Breast epithelium (tissue), 4 donors: Measurements from ENCODE around the gene FIS1. TPM values are rescaled to one million over a fixed set of nuclear protein-coding genes. Genes with fewer than 3 reads are reported as not detected.
A peak's percentile ranks its signal among the peaks of the same experiment; 100 is the strongest.
"Not testable (repeated sequence)": the region's sequence is repeated elsewhere in the genome, so short reads cannot be mapped to it uniquely, and the experiment has no call there.

Experiments used
- DNase-seq, 2 donors: peaks; one replicate each; pipeline ENCODE4 v3.0.0-alpha.2; 2019; ENCODE audit warnings: low spot score in 2 of 2
- H3K27ac ChIP-seq, 2 donors: fragments of 200-600 bp; sonication (generic) in 1 of 2; one replicate each; pipeline ENCODE4 v1.5.1; 2016 to 2019; ENCODE audit warnings: mild to moderate bottlenecking in 1 of 2
- H3K27me3 ChIP-seq, 2 donors: fragments of 200-600 bp; sonication (generic) in 1 of 2; one replicate each; pipeline versions ENCODE4 v1.5.1 to v1.6.0; 2017 to 2019; ENCODE audit warnings: control low read depth in 1 of 2, mild to moderate bottlenecking in 1 of 2
- H3K36me3 ChIP-seq: fragments of 200-600 bp; one replicate; pipeline ENCODE4 v1.5.1; 2019
- H3K4me1 ChIP-seq, 2 donors: fragments of 200-600 bp; sonication (generic); one replicate each; pipeline ENCODE4 v1.5.1; 2016 to 2019; ENCODE audit warnings: control low read depth in 1 of 2
- H3K4me3 ChIP-seq, 3 donors: fragments of 200-600 bp; sonication (generic); 1 replicate in 2 of 3; 2 replicates in 1 of 3; pipeline ENCODE4 v1.5.1; 2016 to 2019; ENCODE audit warnings: mild to moderate bottlenecking in 3 of 3, moderate library complexity in 2 of 3
- H3K9me3 ChIP-seq, 2 donors: fragments of 200-600 bp; sonication (generic) in 1 of 2; one replicate each; pipeline ENCODE4 v1.5.1; 2016 to 2019; ENCODE audit warnings: control low read depth in 1 of 2
- POLR2A ChIP-seq: fragments of 450-650 bp; IDR thresholded peaks from one replicate; pipeline ENCODE4 v1.6.1; 2016; ENCODE audit warnings: antibody characterized with exemption, mild to moderate bottlenecking, moderate library complexity
- POLR2AphosphoS5 ChIP-seq, 3 donors: sonication (generic); formaldehyde crosslinking; IDR thresholded peaks; one replicate each; pipeline ENCODE4 v1.6.1; 2017; ENCODE audit warnings: antibody characterized with exemption in 3 of 3
- intact Hi-C: fragments of 100-400 bp; cut with DNase I; formaldehyde crosslinking; loops from one replicate; pipeline ENCODE4 v1.15.1; 2023; ENCODE audit warnings: low total_unique reads
- total RNA-seq, 3 donors: library from RNA; depleted of rRNA; stranded (reverse); fragments of >200 nt; gene quantifications; one replicate each; pipeline ENCODE4 v1.1.0, GENCODE V29; 2016
- TF ChIP-seq, protein P1 (sequence below), 3 donors: fragments of 450-650 bp; IDR thresholded peaks; one replicate each; pipeline ENCODE4 v1.5.1; 2016 to 2017; ENCODE audit warnings: antibody characterized with exemption in 3 of 3, mild to moderate bottlenecking in 3 of 3, moderate library complexity in 3 of 3

Gene FIS1
- total RNA-seq, 3 donors from 2014 or later: 252 to 432 (median 278) TPM

DNA sequence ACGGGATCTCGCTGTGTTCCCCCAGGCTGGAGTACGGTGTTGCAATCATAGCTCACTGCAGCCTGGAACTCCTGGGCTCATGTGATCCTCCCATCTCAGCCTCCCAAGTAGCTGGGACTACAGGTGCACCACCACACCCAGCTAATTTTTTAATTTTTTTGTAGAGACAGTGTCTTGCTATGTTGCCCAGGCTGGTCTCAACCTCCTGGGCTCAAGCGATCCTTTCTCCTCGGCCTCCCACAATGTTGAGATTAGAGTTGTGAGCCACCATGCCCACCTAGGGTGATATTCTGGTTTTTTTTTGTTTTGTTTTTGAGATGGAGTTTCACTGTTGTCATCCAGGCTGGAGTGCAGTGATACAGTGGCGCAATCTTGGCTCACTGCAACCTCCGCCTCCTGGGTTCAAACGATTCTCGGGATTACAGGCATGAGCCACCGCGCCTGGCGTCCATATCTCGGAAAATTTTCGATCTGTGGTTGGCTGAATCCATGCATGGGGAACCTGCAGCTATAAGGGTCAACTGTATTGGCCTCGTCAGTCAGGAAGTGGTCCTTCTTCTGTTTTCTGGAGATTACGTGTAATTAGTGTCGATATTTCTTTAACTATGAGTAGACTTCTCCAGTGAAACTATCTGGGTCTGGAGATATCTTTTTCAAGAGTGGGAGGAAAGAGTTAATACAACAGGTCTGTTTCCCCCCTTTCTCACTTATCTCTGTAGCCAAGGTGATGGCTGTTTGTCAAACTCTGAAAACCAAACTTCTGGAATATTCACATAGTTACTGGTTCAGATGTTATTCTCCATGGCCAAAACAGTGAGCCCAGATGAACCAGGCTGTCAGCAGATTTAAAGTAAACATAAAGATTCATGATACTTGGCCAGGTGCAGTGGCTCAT lies 21.0 kb upstream of the FIS1 start:
- Histone ChIP-seq H3K27ac (no peak overlapping the region), H3K27me3 (no peaks in the 10 kb centered on the region), H3K4me1 (no peaks in the 10 kb centered on the region), H3K36me3 (no peaks in the 10 kb centered on the region), H3K4me3 (no peak overlapping the region), H3K9me3 (no peaks in the 10 kb centered on the region)
- intact Hi-C loops: no loop called here
- DNase-seq: no peak
- no peak for TF ChIP-seq POLR2AphosphoS5 (IDR thresholded peaks at IDR 0.05)
- no peak for TF ChIP-seq POLR2A
- TF ChIP-seq, protein P1, sequence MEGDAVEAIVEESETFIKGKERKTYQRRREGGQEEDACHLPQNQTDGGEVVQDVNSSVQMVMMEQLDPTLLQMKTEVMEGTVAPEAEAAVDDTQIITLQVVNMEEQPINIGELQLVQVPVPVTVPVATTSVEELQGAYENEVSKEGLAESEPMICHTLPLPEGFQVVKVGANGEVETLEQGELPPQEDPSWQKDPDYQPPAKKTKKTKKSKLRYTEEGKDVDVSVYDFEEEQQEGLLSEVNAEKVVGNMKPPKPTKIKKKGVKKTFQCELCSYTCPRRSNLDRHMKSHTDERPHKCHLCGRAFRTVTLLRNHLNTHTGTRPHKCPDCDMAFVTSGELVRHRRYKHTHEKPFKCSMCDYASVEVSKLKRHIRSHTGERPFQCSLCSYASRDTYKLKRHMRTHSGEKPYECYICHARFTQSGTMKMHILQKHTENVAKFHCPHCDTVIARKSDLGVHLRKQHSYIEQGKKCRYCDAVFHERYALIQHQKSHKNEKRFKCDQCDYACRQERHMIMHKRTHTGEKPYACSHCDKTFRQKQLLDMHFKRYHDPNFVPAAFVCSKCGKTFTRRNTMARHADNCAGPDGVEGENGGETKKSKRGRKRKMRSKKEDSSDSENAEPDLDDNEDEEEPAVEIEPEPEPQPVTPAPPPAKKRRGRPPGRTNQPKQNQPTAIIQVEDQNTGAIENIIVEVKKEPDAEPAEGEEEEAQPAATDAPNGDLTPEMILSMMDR (IDR thresholded peaks at IDR 0.05): no peak

DNA sequence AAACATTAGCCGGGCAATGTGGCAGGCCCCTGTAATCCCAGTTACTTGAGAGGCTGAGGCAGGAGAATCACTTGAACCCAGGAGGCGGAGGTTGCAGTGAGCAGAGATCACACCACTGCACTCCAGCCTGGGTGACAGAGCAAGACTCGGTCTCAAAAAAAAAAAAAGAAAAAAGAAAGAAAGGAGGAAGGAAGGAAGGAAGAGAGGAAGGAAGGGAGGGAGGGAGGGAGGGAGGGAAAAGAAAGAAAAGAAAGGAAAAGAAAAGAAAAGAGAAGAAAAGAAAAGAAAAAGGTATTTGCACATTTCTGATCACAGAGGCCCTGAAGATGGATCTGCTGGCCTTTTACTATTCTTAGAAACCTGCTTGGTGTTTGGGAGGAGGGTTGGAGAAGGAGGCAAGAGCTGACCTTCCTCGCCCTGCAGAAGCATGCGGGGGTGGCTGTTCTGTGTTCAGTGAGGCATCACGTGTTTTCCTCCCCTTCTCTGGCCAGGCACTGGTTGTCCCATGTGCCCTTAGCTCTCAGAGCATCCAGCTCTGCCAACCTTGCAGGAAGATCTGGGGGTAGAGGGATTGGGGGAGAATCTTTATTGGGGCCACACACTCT lies 19.3 kb upstream of the FIS1 start:
- DNase-seq, intact Hi-C loops, H3K4me3 ChIP-seq, H3K9me3 ChIP-seq, H3K36me3 ChIP-seq, H3K27ac ChIP-seq, H3K27me3 ChIP-seq, H3K4me1 ChIP-seq: not testable (repeated sequence)

DNA sequence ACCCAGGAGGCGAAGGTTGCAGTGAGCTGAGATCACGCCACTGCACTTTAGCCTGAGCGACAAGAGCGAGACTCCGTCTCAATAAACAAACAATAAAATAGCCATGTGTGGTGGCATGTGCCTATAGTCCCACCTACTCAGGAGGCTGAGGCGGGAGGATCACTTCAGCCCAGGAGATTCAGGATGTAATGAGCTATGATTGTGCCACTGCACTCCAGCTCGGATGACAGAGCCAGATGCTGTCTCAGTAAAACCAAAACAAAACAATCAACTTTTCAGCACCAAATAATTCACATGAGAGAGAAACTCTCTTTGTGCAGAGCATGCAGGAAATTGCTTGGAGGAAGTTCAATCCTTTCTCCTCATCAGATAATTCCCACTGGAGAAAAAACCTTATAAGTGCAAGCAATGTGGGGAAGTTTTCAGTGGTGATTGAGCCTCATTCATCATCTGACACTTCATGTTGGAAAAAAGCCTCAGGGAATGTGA lies 13.4 kb upstream of the FIS1 start:
- Histone ChIP-seq H3K4me3 (no peak overlapping the region), H3K4me1 (no peaks in the 10 kb centered on the region), H3K27me3 (no peaks in the 10 kb centered on the region), H3K36me3 (no peaks in the 10 kb centered on the region), H3K9me3 (no peaks in the 10 kb centered on the region), H3K27ac (no peak overlapping the region)
- TF ChIP-seq POLR2AphosphoS5 (IDR thresholded peaks at IDR 0.05): no peak
- TF ChIP-seq, protein P1 (IDR thresholded peaks at IDR 0.05): no peak
- TF ChIP-seq POLR2A: no peak
- no peak for DNase-seq
- intact Hi-C loops: loop anchor here (10.0 kb wide), 1 partner anchor 53 kb away; the partner anchor contains the start of gene MOGAT3

DNA sequence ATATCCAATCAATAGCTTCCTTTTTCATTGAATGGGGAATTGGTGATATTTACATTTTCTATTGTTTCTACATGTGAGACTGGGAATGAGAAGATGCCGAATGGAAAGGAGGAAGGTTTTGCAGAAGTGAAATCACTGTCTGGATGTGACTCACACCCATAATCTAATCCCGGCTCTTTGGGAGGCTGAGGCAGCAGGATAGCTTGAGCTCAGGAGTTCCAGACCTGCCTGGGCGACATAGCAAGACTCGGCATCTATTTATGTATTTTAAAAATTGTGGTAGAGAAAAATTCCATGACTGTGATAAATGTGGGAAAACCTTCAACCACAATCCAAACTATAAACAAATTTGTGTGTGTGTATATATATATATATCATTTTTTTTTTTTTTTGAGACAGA lies 10.9 kb upstream of the FIS1 start:
- no peak for TF ChIP-seq POLR2AphosphoS5 (IDR thresholded peaks at IDR 0.05)
- TF ChIP-seq, protein P1 (IDR thresholded peaks at IDR 0.05): no peak
- no peak for TF ChIP-seq POLR2A
- H3K4me3 ChIP-seq: no peak overlapping the region
- peaks cover 0 to 4% of the 10 kb centered on the region in 2 donors for H3K4me1 ChIP-seq
- H3K27ac ChIP-seq: no peak overlapping the region
- no peak for DNase-seq
- H3K9me3 ChIP-seq: no peaks in the 10 kb centered on the region
- H3K36me3 ChIP-seq: no peaks in the 10 kb centered on the region
- intact Hi-C loops: loop anchor here (10.0 kb wide), 1 partner anchor 51 kb away; the partner anchor contains the start of gene MOGAT3
- no peaks in the 10 kb centered on the region for H3K27me3 ChIP-seq

DNA sequence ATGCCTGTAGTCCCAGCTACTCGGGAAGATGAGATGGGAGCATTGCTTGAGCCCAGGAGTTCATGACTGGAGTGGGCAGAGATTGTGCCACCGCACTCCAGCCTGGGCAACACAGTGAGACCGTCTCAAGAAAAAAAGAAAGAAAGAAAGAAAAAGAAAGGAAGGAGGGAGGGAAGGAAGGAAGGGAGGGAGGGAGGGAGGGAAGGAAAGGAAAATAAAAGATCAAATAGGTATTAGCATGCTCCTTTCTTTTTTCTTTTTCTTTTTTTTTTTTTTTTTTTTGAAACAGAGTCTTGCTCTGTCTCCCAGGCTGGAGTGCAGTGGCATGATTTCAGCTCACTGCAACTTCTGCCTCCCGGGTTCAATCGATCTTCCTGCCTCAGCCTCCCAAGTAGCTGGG lies 8.3 kb upstream of the FIS1 start:
- DNase-seq, H3K9me3 ChIP-seq, H3K27ac ChIP-seq, H3K27me3 ChIP-seq, H3K4me1 ChIP-seq, H3K36me3 ChIP-seq: not testable (repeated sequence)
- H3K4me3 ChIP-seq: peak overlapping the region in 1 of 3 donors; percentile 73
- intact Hi-C loops: loop anchor here (10.0 kb wide), 1 partner anchor 48 kb away; the partner anchor contains the start of gene MOGAT3
